DOHH2 (cell line): ENCODE results near the gene PAPLN.

Source experiments
- CTCF ChIP-seq: fragments of 200-600 bp; sonication (generic); IDR thresholded peaks from one replicate; pipeline ENCODE4 v1.5.1; 2014; ENCODE audit warnings: antibody characterized with exemption, mild to moderate bottlenecking, low read depth, low read length; ENCODE audit not compliant: poor library complexity, severe bottlenecking
- EZH2phosphoT487 ChIP-seq: fragments of 200-600 bp; sonication (generic); IDR thresholded peaks from 2 replicates; pipeline ENCODE4 v1.6.1; 2017; ENCODE audit warnings: borderline replicate concordance, mild to moderate bottlenecking, antibody characterized with exemption, low read length, moderate library complexity, mixed read lengths

GRCh38 chr14:73312687-73313086 is 75.4 kb downstream of the PAPLN start:
- no peak for TF ChIP-seq CTCF
- no peak for TF ChIP-seq EZH2phosphoT487
